ENCODE data around the gene EMX1.
A peak's percentile ranks its signal among the peaks of the same experiment; 100 is the strongest.

EMX1 gene

GRCh38 chr2:72934683-72935610 is 17.6 kb downstream of the EMX1 start:
- H3K27me3 ChIP-seq (replicated peaks) = peaks cover 44% of the 10 kb centered on the region
- H3K4me3 ChIP-seq (ENCODE audit: low read depth, low read length) = no peak overlapping the region
- no peak for DNase-seq
- H3K36me3 ChIP-seq (replicated peaks) = no peaks in the 10 kb centered on the region
- in situ Hi-C loops (cut with HindIII; ENCODE audit: low pct_ligation_motif_present, low sequenced_read_pairs) = no loop called here
- peak; percentile 34 for TF ChIP-seq CTCF (IDR thresholded peaks at IDR 0.05; ENCODE audit: low read depth, low read length, missing control alignments)
- H3K27ac ChIP-seq = no peak overlapping the region

- Histone ChIP-seq H3K27ac (no peak overlapping the region), H3K36me3 (replicated peaks) (no peaks in the 10 kb centered on the region), H3K27me3 (replicated peaks) (peaks cover 39% of the 10 kb centered on the region), H3K4me3 (ENCODE audit: low read depth, low read length) (no peak overlapping the region)
- DNase-seq = no peak
- in situ Hi-C loops (cut with HindIII; ENCODE audit: low pct_ligation_motif_present, low sequenced_read_pairs) = no loop called here
- no peak for TF ChIP-seq CTCF (IDR thresholded peaks at IDR 0.05; ENCODE audit: low read depth, low read length, missing control alignments)
These were observed 18.3 kb downstream of the EMX1 start for GRCh38 chr2:72935611-72935957.

GRCh38 chr2:72936660-72937355 is 19.5 kb downstream of the EMX1 start:
- no peak for TF ChIP-seq CTCF (IDR thresholded peaks at IDR 0.05; ENCODE audit: low read depth, low read length, missing control alignments)
- DNase-seq = no peak
- H3K27ac ChIP-seq = no peak overlapping the region
- no peak overlapping the region for H3K4me3 ChIP-seq (ENCODE audit: low read depth, low read length)
- H3K27me3 ChIP-seq (replicated peaks) = peaks cover 32% of the 10 kb centered on the region
- in situ Hi-C loops (cut with HindIII; ENCODE audit: low pct_ligation_motif_present, low sequenced_read_pairs) = no loop called here
- H3K36me3 ChIP-seq (replicated peaks) = no peaks in the 10 kb centered on the region

GRCh38 chr2:72937356-72937669 is 20.0 kb downstream of the EMX1 start:
- H3K27ac ChIP-seq = no peak overlapping the region
- no peaks in the 10 kb centered on the region for H3K36me3 ChIP-seq (replicated peaks)
- in situ Hi-C loops (cut with HindIII; ENCODE audit: low pct_ligation_motif_present, low sequenced_read_pairs) = no loop called here
- DNase-seq = no peak
- peaks cover 31% of the 10 kb centered on the region for H3K27me3 ChIP-seq (replicated peaks)
- no peak overlapping the region for H3K4me3 ChIP-seq (ENCODE audit: low read depth, low read length)
- no peak for TF ChIP-seq CTCF (IDR thresholded peaks at IDR 0.05; ENCODE audit: low read depth, low read length, missing control alignments)

- in situ Hi-C loops (cut with HindIII; ENCODE audit: low pct_ligation_motif_present, low sequenced_read_pairs) = no loop called here
- DNase-seq = no peak
- TF ChIP-seq CTCF (IDR thresholded peaks at IDR 0.05; ENCODE audit: low read depth, low read length, missing control alignments) = peak; percentile 6
- no peak overlapping the region for H3K27ac ChIP-seq
- no peaks in the 10 kb centered on the region for H3K36me3 ChIP-seq (replicated peaks)
- no peak overlapping the region for H3K4me3 ChIP-seq (ENCODE audit: low read depth, low read length)
- peaks cover 25% of the 10 kb centered on the region for H3K27me3 ChIP-seq (replicated peaks)
These were observed 21.1 kb downstream of the EMX1 start for GRCh38 chr2:72938455-72938854.
